Measurements from ENCODE around the gene TEAD3.
"Not testable (repeated sequence)": the region's sequence is repeated elsewhere in the genome, so short reads cannot be mapped to it uniquely, and the experiment has no call there.

The TEAD3 gene

GRCh38 chr6:35516712-35517111 is 19.8 kb upstream of the TEAD3 start:
- Histone ChIP-seq H3K36me3 (ENCODE audit: insufficient read depth, low read length) (no peaks in the 10 kb centered on the region), H3K4me3 (no peak overlapping the region), H3K9me3 (ENCODE audit: low read depth, low read length) (no peaks in the 10 kb centered on the region)

GRCh38 chr6:35515939-35516338 is 19.1 kb upstream of the TEAD3 start:
- H3K9me3 ChIP-seq (ENCODE audit: low read depth, low read length); H3K36me3 ChIP-seq (ENCODE audit: insufficient read depth, low read length); DNase-seq (ENCODE audit: low read depth, low spot score); H3K27ac ChIP-seq; H3K9ac ChIP-seq (ENCODE audit: insufficient read length); H3K4me3 ChIP-seq: not testable (repeated sequence)

More at GRCh38 chr6:35516712-35517111, 19.8 kb upstream of the TEAD3 start:
- H3K9ac ChIP-seq (ENCODE audit: insufficient read length) = no peak overlapping the region
- no peak overlapping the region for H3K27ac ChIP-seq
- no peak for TF ChIP-seq POLR2AphosphoS5 (IDR thresholded peaks at IDR 0.05; ENCODE audit: borderline replicate concordance, low read depth, low read length)
- DNase-seq (ENCODE audit: low read depth, low spot score) = no peak

- no peak for DNase-seq (ENCODE audit: low read depth, low spot score)
- Histone ChIP-seq H3K27ac (no peak overlapping the region), H3K36me3 (ENCODE audit: insufficient read depth, low read length) (no peaks in the 10 kb centered on the region), H3K4me3 (no peak overlapping the region), H3K9me3 (ENCODE audit: low read depth, low read length) (no peaks in the 10 kb centered on the region), H3K9ac (ENCODE audit: insufficient read length) (no peak overlapping the region)
- no peak for TF ChIP-seq EZH2 (IDR thresholded peaks at IDR 0.05)
- no peak for TF ChIP-seq POLR2AphosphoS5 (IDR thresholded peaks at IDR 0.05; ENCODE audit: borderline replicate concordance, low read depth, low read length)
- TF ChIP-seq FOXP2 (optimal IDR thresholded peaks at IDR 0.05; ENCODE audit: control extremely low read depth, extremely low read length, insufficient read depth) = no peak
Measured at GRCh38 chr6:35514587-35514986, 17.7 kb upstream of the TEAD3 start.

- DNase-seq (ENCODE audit: low read depth, low spot score) = no peak
- H3K36me3 ChIP-seq (ENCODE audit: insufficient read depth, low read length) = no peaks in the 10 kb centered on the region
- no peak within 1 kb of the TSS for H3K27ac ChIP-seq
- H3K9me3 ChIP-seq (ENCODE audit: low read depth, low read length) = no peaks in the 10 kb centered on the region
- H3K9ac ChIP-seq (ENCODE audit: insufficient read length) = no peak within 1 kb of the TSS
- H3K4me3 ChIP-seq = no peak within 1 kb of the TSS
- TF ChIP-seq FOXP2 (optimal IDR thresholded peaks at IDR 0.05; ENCODE audit: control extremely low read depth, extremely low read length, insufficient read depth) = no peak
- TF ChIP-seq POLR2AphosphoS5 (IDR thresholded peaks at IDR 0.05; ENCODE audit: borderline replicate concordance, low read depth, low read length) = no peak
- no peak for TF ChIP-seq EZH2 (IDR thresholded peaks at IDR 0.05)
Measured at GRCh38 chr6:35512740-35513139, 15.9 kb upstream of the TEAD3 start, which contains the start of gene TULP1. TSS of gene TULP1 (minus strand) at chr6:35512896. CDS start at chr6:35512858, 38 bp downstream.

GRCh38 chr6:35512006-35512405 is 15.1 kb upstream of the TEAD3 start:
- no peaks in the 10 kb centered on the region for H3K9me3 ChIP-seq (ENCODE audit: low read depth, low read length)
- H3K4me3 ChIP-seq = no peak overlapping the region
- no peak for DNase-seq (ENCODE audit: low read depth, low spot score)
- no peaks in the 10 kb centered on the region for H3K36me3 ChIP-seq (ENCODE audit: insufficient read depth, low read length)
- H3K9ac ChIP-seq (ENCODE audit: insufficient read length) = no peak overlapping the region
- no peak for TF ChIP-seq EZH2 (IDR thresholded peaks at IDR 0.05)
- no peak for TF ChIP-seq POLR2AphosphoS5 (IDR thresholded peaks at IDR 0.05; ENCODE audit: borderline replicate concordance, low read depth, low read length)
- TF ChIP-seq FOXP2 (optimal IDR thresholded peaks at IDR 0.05; ENCODE audit: control extremely low read depth, extremely low read length, insufficient read depth) = no peak
- H3K27ac ChIP-seq = no peak overlapping the region

GRCh38 chr6:35511562-35511941 is 14.7 kb upstream of the TEAD3 start:
- no peak for TF ChIP-seq FOXP2 (optimal IDR thresholded peaks at IDR 0.05; ENCODE audit: control extremely low read depth, extremely low read length, insufficient read depth)
- no peak for TF ChIP-seq POLR2AphosphoS5 (IDR thresholded peaks at IDR 0.05; ENCODE audit: borderline replicate concordance, low read depth, low read length)
- TF ChIP-seq EZH2 (IDR thresholded peaks at IDR 0.05) = no peak
- Histone ChIP-seq H3K9me3 (ENCODE audit: low read depth, low read length) (no peaks in the 10 kb centered on the region), H3K4me3 (no peak overlapping the region), H3K36me3 (ENCODE audit: insufficient read depth, low read length) (no peaks in the 10 kb centered on the region), H3K27ac (no peak overlapping the region), H3K9ac (ENCODE audit: insufficient read length) (no peak overlapping the region)
- DNase-seq (ENCODE audit: low read depth, low spot score) = no peak

GRCh38 chr6:35510916-35511561 is 14.2 kb upstream of the TEAD3 start:
- H3K27ac ChIP-seq = no peak overlapping the region
- H3K9ac ChIP-seq (ENCODE audit: insufficient read length) = no peak overlapping the region
- no peak overlapping the region for H3K4me3 ChIP-seq
- H3K9me3 ChIP-seq (ENCODE audit: low read depth, low read length) = no peaks in the 10 kb centered on the region
- TF ChIP-seq POLR2AphosphoS5 (IDR thresholded peaks at IDR 0.05; ENCODE audit: borderline replicate concordance, low read depth, low read length) (no peak), FOXP2 (optimal IDR thresholded peaks at IDR 0.05; ENCODE audit: control extremely low read depth, extremely low read length, insufficient read depth) (no peak), EZH2 (IDR thresholded peaks at IDR 0.05) (no peak)
- H3K36me3 ChIP-seq (ENCODE audit: insufficient read depth, low read length) = no peaks in the 10 kb centered on the region
- no peak for DNase-seq (ENCODE audit: low read depth, low spot score)

GRCh38 chr6:35508542-35508941 is 11.7 kb upstream of the TEAD3 start:
- H3K9ac ChIP-seq (ENCODE audit: insufficient read length) = no peak overlapping the region
- no peaks in the 10 kb centered on the region for H3K9me3 ChIP-seq (ENCODE audit: low read depth, low read length)
- H3K27ac ChIP-seq = no peak overlapping the region
- H3K4me3 ChIP-seq = no peak overlapping the region
- TF ChIP-seq EZH2 (IDR thresholded peaks at IDR 0.05) = no peak
- no peak for TF ChIP-seq FOXP2 (optimal IDR thresholded peaks at IDR 0.05; ENCODE audit: control extremely low read depth, extremely low read length, insufficient read depth)
- no peak for TF ChIP-seq POLR2AphosphoS5 (IDR thresholded peaks at IDR 0.05; ENCODE audit: borderline replicate concordance, low read depth, low read length)
- H3K36me3 ChIP-seq (ENCODE audit: insufficient read depth, low read length) = no peaks in the 10 kb centered on the region
- DNase-seq (ENCODE audit: low read depth, low spot score) = no peak

GRCh38 chr6:35508027-35508426 is 11.1 kb upstream of the TEAD3 start:
- Histone ChIP-seq H3K9ac (ENCODE audit: insufficient read length) (no peak overlapping the region), H3K27ac (no peak overlapping the region), H3K36me3 (ENCODE audit: insufficient read depth, low read length) (no peaks in the 10 kb centered on the region), H3K9me3 (ENCODE audit: low read depth, low read length) (no peaks in the 10 kb centered on the region), H3K4me3 (no peak overlapping the region)
- no peak for DNase-seq (ENCODE audit: low read depth, low spot score)
- TF ChIP-seq EZH2 (IDR thresholded peaks at IDR 0.05) (no peak), FOXP2 (optimal IDR thresholded peaks at IDR 0.05; ENCODE audit: control extremely low read depth, extremely low read length, insufficient read depth) (no peak)
